HG03064 (cell line): ENCODE measurements around the gene GNAI1.

ENCODE experiments used
- ATAC-seq: cut with Tn5 transposase; IDR thresholded peaks from one replicate; pipeline ENCODE4 v1.9.1; 2021; ENCODE audit warnings: low read depth; ENCODE audit not compliant: unreplicated experiment

Gene GNAI1

DNA sequence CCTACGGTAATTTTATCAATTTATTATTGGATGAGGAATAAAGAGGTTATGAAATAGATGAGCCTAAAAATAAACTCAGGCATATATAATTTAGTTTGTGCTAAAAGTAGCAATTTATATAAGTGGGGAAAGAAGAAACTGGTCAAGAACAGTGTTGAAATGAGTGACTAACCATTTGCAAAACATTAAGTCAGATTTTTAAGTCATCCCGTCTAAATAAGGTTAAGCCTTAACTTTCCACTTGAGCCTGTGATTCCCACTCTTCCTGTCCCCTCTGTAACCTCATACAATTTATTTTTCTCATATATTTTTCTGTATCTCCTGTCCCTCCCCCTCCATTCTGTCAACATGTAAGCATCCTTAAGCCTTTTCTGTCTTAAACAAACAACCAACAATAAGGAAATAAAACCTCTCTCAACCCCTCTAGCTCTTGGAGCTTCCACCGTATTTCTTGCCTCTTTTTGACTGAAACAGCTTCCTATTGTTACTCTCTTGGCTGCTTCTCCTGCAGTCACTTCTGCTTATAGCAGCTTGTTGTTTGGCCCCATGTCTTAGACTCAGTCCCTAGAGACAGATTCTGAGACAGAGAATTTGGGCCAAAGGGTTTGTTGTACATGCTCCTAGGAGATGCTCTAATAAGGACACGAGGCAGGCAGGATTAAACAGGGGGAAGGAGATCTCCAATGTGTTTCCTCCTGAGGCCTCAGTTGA, 109.7 kb downstream of the GNAI1 start:
- ATAC-seq: no peak

DNA sequence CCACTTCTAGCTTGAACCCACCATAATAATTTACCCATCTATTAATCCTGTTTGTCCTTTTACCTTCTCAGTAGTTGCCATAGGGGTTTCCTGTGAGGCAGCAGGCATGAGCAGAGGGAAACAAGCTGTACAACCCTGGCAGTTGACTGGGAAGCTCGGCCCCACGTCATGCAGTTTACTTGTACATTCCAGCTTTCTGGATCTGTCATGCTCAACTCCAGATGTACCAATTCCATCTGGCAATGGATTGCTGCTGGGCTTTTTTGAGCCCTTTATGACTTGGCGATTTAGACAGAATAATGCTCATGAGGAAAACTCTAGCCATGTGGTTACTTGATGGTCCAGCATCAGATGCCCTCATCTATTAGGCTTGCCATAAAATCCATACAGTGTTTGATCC, 112.5 kb downstream of the GNAI1 start:
- no peak for ATAC-seq

DNA sequence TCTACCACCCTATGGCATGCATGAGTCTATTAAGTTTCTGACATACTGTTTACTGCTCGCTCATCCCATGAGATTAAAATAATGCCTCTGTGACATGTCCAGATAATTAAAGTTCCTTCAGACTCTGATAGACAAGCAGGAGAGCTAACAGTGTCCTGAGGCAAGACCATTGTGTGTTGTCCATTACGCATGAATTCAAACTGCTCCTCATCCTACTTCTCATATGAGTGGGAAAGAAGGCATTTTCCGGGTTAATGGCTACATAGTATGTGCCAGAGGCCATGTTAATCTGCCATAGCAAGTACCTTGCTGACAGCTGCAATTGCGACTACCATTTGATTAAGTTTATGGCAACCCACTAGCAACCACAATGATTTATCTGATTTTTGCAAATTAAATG, 113.3 kb downstream of the GNAI1 start:
- no peak for ATAC-seq

DNA sequence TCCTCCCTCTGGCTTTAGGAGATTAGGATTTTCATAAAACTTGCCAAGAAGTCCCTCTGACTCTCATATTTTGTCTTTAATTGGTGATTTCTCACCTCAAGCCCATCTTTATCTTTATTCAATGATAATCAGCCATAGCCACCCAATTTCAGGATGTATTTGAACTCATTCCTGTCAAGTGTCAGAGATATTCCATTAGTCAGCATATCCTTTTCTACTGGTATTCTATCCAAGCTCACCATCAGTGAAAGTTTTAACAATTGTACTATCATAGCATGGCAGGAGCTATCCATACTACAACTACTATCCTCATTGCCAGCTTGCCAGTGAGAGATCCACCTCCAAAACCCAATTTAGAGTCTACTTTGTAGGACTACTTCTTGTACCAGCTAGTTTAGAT, 114.6 kb downstream of the GNAI1 start:
- ATAC-seq: no peak

DNA sequence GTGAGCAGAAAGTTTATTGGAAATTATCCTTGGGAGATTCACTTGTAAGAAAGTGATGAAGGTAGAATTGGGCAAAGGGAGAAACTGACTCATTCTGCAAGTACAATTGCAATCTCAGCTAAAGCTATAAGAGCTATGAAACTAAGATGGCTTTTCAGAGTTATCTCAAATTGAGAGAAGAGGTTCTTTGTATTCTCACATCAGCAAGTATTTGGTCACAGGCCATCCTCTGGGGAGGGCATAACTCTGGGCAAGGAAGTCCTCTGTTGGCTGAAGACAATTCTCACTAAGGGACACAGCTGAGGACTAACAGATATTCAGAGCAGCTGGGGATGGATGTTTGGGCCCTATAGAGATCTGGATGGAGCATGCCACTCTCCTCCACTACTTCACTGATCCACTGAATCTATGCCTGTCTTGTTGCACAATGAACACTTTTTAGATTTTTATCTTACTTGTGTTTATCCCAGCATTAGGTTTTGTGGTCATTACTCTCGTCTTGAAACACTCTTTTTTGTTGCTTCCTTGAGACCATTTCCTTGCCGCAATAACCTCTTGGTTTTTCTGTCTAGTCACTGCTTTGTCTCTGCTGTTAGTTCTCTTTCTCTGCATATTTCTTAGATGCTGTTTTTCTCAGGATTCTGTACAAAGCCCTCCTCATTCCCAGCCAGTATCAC, 115.1 kb downstream of the GNAI1 start:
- ATAC-seq: no peak

DNA sequence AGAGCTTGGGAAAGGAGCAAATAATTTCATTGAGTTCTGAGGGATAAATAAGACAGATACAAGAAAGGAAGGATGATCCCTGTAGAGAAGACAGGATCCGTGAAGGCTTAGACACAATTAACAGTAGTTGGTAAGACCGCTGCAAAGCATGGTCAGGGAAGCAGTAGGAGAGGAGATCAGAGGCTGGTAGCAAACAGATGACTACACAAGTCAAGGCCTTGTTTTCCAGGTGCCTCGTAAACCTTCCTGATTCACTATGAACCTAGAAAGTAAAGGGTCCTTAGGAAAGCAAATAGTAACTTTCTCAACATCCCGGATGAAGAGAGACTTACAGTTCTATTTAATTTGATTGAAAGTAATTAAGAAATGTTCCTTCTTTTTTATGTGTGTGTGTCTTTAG, 118.6 kb downstream of the GNAI1 start:
- no peak for ATAC-seq

DNA sequence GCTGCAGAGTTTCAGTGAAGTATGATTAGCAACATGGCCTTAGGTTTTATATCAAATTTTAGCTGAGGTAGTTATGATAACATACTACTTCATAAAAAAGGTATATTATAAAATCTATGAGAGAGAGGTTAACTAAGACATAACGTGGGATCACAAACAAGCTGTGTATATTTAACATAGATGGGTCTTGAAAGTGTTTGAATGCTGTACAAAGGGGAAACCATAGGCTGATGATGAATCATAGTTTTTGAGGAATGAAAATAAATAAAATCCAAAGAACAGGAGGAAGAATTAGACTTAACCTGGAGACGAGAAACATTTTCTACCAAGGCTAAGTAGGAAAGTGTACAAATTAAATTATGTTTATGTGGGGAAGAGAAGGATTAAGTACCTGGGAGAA, 119.0 kb downstream of the GNAI1 start:
- ATAC-seq: no peak

DNA sequence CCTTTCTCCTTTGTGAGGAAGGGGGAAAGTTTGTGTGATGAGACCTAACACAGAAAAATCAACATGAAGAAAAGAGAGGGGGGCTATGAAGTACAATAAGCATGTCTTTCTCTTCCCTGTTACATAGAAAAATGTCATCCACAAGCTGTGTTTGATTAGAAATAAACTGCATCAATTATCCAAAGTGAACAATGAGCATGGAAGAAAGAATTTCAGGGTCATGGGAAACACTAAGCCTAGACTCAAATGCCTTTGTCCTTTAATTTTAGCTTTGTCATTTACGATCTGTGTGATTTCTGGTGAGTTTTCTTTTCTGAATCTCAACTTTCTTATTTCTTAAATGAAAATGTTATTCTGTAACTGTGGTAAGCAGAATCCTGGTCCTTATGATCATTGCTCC, 121.0 kb downstream of the GNAI1 start:
- ATAC-seq: no peak

DNA sequence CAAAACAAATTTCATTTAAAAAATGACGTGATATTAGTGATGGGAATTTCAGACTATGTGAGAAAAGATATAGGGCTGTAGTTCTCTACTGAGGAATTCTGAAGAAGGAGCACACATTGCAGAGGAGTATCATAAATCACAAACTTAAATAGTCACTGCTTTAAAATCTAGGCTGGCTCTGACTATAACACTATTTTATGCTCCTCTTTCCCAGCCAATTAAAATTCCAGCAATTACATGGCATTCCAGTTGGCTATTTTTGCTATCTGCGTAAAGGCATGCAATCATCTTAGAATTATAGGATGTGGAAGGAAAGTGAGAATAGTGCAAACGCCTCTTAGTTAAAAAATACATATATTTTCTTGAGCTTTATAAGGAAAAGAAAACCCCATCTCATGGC, 123.1 kb downstream of the GNAI1 start:
- no peak for ATAC-seq

DNA sequence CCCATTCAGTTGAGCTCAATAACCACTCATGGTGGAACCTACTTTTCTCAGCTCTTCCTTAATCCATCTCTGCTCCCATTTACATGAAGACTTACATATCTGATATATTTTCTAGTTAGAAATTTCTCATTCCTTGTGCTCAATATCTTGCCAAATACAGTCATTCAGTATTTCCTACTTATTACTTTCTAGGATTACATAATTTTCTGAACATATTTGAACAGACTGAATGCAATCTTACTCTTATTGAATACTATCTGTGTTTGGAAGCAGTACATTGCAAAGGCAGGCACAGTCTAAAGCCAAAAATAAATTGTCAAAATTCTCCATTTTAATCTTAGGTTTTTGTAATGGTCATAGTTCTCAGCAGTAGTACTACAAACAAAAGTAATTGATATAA, 126.0 kb downstream of the GNAI1 start:
- no peak for ATAC-seq

DNA sequence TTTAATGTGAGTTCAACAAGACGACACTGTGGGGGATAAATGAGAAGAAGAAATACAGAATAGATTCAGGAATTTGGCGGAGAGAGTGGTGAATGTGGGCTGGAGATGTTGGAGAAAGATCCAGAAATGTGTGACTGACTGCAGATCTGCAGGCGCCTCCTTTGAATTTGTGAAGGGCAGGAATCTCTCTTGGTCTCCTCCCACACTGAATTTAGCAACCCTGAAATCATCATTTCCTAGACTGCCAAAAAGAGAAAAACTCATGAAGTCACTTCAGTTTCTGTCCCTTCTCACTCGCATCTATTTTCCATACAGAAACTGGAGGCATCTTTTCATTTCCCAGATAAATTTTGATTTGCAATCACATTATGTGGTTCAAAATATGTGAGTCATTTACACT, 128.7 kb downstream of the GNAI1 start:
- ATAC-seq: no peak

DNA sequence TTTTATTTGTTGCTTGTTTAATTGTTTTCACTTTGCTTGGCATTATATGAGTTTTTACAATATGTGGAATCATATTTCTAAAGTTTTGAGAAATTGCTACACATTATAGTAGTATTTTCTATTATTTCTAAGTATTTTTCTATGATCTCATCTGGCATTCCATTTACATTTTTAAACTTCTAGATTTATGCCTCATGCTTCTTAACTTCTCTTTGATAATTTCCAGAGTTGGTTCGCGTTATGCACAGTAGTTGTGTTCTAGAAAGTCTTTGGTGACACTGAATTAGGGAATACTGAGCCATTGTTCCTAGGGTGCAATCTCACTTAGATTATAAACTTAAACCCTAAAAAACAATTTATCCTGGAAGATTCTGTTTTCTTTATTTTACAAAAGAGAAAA, 129.2 kb downstream of the GNAI1 start:
- ATAC-seq: no peak

DNA sequence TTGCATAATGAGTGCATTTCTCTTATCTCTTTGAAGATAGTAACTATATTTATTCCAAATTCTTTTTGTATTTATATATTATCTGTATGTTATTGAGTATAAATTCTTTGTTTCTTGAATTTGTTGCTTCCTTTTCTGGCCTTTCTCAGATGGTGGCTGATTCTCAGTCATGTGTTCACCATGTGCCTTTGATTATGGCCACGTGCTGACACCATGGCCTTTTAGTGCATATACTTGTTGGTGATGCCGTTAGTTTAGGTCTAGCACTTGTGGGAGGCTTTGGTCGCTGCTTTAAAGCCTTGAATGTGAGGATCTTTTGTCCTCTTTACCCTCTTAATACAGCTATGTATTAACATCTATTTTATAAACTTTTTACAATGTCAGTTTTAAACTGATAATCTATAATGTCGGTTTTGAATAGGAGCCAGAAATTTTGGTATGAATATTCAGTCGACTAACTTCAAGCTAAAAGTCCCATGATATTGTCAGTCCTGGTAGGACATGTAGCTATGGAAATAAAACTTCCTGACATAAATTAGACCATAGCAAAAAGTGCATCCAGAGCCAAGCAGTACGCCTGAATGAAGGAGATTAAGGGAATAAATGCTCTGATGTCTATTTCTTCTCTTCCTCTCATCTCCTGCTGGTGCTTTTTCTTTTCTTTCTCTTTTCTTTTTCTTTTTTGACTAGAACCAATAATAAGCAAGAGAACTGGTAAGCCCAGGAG, 130.3 kb downstream of the GNAI1 start:
- ATAC-seq: no peak

DNA sequence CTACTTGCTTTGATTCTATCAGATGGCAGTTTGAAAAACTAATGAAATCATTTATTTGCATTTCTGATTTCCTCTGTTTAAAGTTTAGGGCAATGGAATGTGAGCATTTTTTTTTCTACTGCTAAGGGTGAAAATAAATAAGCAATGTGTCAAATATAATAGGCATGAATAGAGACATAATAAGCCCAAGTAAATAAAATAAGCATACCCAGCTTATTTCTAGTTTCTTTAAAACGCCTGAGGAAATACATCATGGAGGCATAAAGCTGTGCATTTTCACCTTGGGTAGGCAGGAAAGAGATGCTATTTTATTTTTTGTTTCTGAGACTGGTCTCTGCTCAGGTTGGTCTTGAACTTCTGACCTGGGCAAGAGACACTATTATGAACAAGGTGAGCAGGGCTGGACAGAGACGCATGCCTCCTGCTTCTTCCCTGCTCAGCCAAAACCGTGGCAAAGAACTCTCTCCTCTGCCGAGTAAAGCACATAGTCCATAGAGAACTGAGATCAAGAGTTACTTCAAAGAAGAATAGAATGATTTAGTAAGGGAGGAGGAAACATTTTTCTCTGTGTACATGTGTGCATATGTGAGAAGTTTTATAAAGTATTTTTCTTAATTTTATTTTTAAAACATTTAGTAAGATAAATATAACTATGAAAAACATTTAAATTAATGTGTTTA, 138.1 kb downstream of the GNAI1 start:
- no peak for ATAC-seq

DNA sequence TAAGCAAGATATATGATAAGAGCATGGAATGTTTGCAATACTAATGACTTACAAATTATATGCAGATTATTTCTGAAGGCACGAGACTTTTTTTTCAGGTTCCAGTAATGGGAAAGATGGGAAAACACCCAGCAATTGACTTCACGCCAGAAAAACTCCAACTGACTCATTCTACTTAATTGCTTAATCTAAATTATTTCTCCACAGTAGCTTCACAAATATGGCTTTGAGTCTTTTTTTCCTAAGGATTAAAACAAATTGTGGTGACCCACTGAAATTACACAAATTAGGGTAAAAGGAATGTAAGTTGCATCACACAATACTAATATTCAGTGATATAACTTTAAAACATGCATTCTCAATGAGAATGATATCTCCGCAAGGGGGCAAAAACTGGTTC, 138.7 kb downstream of the GNAI1 start:
- no peak for ATAC-seq

DNA sequence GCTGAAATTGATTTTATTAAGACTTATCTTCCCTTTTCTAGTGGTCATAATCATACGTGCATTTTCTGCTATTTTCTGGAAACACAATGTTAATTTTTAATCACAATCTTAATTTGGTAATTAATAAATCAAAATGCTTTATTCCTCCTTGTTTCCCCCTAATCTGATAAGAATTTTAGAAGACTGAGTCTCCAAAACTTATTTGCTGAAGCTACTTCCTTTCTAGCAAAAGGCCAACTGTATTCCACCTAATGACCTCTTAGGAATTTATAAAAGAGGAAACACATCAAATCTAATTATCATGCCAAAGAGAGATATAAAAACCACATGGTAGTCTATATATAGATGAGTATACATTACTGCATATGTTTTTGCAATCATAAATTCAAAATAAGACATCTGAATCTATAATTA, 140.6 kb downstream of the GNAI1 start:
- no peak for ATAC-seq
